22Rv1 (cell line): Measurements from ENCODE around the gene BCAS1.

Experiments
- H3K27ac ChIP-seq: fragments of 450-650 bp; 2 replicates; pipeline ENCODE4 v1.5.1; 2017
- CTCF ChIP-seq: fragments of 450-650 bp; IDR thresholded peaks from 2 replicates; pipeline ENCODE4 v1.5.1; 2017; ENCODE audit warnings: mild to moderate bottlenecking
- ZFX ChIP-seq: fragments of 450-650 bp; IDR thresholded peaks from 2 replicates; pipeline ENCODE4 v1.6.1; 2017; ENCODE audit warnings: antibody characterized with exemption, borderline replicate concordance

BCAS1 gene

DNA sequence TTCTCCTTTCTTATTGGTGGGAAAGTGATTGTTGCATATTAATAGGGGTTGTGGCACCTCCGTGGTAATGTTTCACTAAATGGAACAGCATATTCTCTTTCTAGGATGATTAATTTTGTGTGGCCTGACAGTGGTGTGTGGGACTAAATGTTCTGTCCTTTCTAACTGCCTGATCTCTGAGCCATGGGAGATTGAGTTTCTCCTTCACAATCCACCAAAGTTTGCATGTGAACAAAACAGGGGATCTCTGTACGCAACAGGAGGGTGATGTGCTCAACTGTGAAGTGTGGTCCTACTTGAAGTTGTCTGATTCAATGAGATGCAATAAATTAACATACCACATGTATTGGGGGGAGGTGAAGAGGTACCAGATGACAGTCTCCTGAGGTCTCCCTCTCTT lies 19.3 kb downstream of the BCAS1 start:
- no peak for TF ChIP-seq CTCF
- TF ChIP-seq ZFX: no peak
- H3K27ac ChIP-seq: no peak overlapping the region

DNA sequence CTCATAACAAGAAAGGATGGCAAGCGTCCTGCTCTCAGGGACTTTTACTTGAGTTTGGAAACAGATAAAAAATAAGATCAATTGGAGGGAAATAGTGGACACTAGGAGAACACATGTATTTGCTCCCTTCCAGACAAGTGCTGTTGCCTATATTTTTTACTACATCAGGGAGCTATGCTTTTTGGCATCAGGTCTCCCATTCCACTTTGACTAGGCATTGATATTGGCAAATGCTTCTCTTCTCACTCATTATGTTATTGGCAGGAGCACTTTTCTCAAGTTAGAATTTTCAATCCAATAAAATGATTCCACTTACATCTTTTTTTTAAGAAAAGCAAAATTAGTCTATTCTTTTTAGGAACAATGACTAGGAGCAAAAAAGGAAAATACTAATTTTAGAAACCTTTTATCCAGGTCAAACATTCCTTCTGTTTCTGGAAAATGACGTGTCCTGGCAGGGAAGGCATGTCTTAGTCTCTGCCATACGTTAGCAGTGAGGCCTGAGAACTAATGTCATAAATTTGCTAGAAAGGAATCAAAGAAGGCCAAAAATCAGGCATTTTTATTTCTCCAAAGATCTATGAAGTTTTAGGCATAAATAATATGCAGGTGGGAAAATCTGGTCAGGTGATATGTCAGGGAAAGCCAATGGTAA lies 21.4 kb downstream of the BCAS1 start:
- TF ChIP-seq CTCF: no peak
- no peak for TF ChIP-seq ZFX
- H3K27ac ChIP-seq: no peak overlapping the region

DNA sequence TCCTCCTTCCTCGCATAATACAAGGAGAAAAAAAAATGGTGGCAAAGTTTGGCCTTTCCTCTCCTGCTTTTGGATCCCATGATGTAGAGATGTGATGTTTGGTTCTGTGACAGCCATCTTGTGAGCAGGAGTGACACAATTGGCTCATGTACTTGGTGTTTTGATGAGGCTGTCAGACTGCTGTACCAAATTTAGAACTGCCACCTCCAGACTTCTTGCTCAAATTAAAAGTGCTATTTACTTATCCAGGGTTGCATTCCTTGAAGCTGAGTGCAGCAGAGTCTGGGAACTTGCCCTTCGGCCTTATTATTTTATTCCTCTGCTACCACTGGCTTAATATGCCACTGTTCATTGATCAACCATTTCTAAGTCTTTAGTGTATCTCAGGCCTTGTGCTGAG lies 21.9 kb downstream of the BCAS1 start:
- no peak overlapping the region for H3K27ac ChIP-seq
- TF ChIP-seq ZFX (no peak), CTCF (no peak)

GRCh38 chr20:54047720-54048119 lies 22.7 kb downstream of the BCAS1 start:
- no peak overlapping the region for H3K27ac ChIP-seq
- TF ChIP-seq ZFX (no peak), CTCF (no peak)

DNA sequence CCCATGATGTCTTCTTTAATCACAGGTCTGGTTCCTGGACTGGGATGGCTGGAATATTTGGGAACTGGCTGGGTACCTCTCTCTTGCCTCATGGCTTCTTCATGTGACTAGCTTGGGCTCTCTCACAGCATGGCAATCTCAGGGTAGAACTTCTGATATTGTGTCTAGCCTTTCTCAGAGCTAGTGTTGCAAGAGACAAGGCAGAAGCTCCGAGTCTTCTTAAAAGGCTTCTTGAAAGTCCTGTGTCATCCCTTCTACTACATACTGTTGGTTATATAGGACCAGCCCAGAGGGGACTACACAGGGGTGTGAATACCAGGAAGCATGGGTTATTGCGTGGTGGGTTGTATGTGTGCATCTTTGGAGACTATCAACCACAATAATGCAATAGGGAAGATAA lies 23.3 kb downstream of the BCAS1 start:
- TF ChIP-seq CTCF: no peak
- H3K27ac ChIP-seq: no peak overlapping the region

DNA sequence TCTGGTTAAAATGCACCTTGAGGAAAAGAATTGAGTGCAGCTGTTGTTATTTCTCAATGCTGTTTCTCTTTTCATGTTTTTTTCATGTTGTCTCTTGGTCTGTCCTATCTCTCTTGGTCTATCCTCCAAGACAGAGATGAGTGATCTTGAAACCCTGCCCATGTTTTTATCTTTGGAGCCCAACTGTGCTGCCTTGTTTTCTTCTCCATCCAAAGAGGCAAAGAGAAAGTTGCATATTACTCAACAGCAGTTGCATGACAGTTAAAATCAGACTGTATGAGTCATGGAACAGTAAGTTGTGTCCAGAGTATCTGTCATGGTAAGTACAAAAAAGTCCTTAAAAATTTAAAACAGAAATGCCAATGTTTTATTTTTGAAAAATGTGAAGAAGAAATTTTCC lies 26.2 kb downstream of the BCAS1 start:
- TF ChIP-seq ZFX (no peak), CTCF (no peak)
- H3K27ac ChIP-seq: no peak overlapping the region

DNA sequence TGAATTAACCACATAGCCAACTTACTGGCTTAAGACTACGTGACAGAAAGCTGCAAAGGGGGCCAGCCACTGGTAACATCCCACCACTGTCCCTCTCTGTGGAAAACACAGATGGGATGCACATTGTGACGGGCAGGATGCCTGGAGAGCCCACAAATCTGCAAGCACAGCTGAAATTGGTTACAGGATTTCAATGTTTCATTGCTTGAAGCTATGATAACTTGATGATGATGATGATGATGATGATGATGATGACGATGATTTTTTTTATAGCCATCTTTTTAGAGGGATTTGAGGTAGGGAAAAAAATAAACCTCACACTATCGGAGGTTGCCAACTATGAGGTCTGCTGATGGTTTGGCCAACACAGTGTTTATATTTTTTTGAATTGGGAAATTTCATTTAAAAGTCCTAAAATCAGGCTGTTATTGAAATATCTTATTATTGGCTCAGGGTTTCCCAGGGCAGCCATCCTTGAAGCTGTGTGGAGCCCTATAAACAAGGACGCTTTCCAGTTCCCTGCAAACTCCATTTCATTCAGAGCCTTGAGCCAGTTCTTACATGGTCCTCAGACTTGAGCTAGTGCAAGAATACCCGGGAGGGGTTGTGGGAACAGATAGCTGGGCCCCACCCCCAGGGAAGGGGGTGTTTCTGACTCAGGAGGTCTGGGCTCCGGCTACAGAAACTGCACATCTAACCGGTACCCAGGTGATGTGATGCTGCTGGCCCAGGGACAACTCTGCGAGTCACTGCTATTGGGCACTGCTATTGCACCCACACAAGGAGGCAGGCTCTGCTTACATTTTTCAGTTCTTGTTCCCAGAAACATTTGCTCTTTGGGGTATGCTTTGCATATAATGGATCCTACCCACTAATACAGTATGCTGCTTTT lies 27.1 kb downstream of the BCAS1 start:
- H3K27ac ChIP-seq: no peak overlapping the region

More for the DNA sequence above, 27.1 kb downstream of the BCAS1 start:
- no peak for TF ChIP-seq CTCF
- TF ChIP-seq ZFX: no peak
